Neural progenitor cell (in vitro differentiated cells): Measurements from ENCODE around the gene MACROD2.

ENCODE experiments used
- CTCF ChIP-seq: fragments of 200-600 bp; sonication (generic); IDR thresholded peaks from 2 replicates; pipeline ENCODE4 v1.5.1; 2017; ENCODE audit warnings: antibody characterized with exemption, mild to moderate bottlenecking
- EZH2 ChIP-seq: fragments of 200-600 bp; sonication (generic); IDR thresholded peaks from 2 replicates; pipeline ENCODE4 v1.6.1; 2017; ENCODE audit warnings: antibody characterized with exemption, mild to moderate bottlenecking, moderate library complexity
- EZH2phosphoT487 ChIP-seq: fragments of 200-600 bp; sonication (generic); IDR thresholded peaks from 2 replicates; pipeline ENCODE4 v1.6.1; 2017; ENCODE audit warnings: antibody characterized with exemption

GRCh38 chr20:15020845-15021244 is 1025.5 kb downstream of the MACROD2 start:
- TF ChIP-seq CTCF (no peak), EZH2 (no peak), EZH2phosphoT487 (no peak)
